Neural progenitor cell (in vitro differentiated cells): ENCODE results near the gene RNU5D-1. TPM values are rescaled to one million over a fixed set of nuclear protein-coding genes. Genes with fewer than 3 reads are reported as not detected.

Experiments used
- DNase-seq: peaks from one replicate; pipeline ENCODE4 v3.0.0-alpha.2; 2016; ENCODE audit warnings: low spot score
- H2AFZ ChIP-seq: fragments of 200-600 bp; sonication (generic); replicated peaks from 2 replicates; pipeline ENCODE4 v1.6.1; 2016; ENCODE audit warnings: antibody characterized with exemption
- H3F3A ChIP-seq: fragments of 200-600 bp; sonication (generic); 2 replicates; pipeline ENCODE4 v1.6.1; 2016; ENCODE audit warnings: antibody characterized with exemption, low read depth
- H3K27ac ChIP-seq: fragments of 200-600 bp; sonication (generic); 2 replicates; pipeline ENCODE4 v1.5.1; 2016; ENCODE audit warnings: mild to moderate bottlenecking
- H3K27me3 ChIP-seq: fragments of 200-600 bp; sonication (generic); 2 replicates; pipeline ENCODE4 v1.6.1; 2016; ENCODE audit warnings: mild to moderate bottlenecking, moderate library complexity
- H3K36me3 ChIP-seq: fragments of 200-600 bp; sonication (generic); 2 replicates; pipeline ENCODE4 v1.5.1; 2016
- H3K4me1 ChIP-seq: fragments of 200-600 bp; sonication (generic); 2 replicates; pipeline ENCODE4 v1.6.1; 2016; ENCODE audit warnings: mixed run types
- H3K4me2 ChIP-seq: fragments of 200-600 bp; sonication (generic); 2 replicates; pipeline ENCODE4 v1.6.1; 2016
- H3K4me3 ChIP-seq: fragments of 200-600 bp; sonication (generic); 2 replicates; pipeline ENCODE4 v1.5.1; 2016
- H3K79me2 ChIP-seq: fragments of 200-600 bp; sonication (generic); 2 replicates; pipeline ENCODE4 v1.6.1; 2016; ENCODE audit warnings: low read depth
- H3K9ac ChIP-seq: fragments of 200-600 bp; sonication (generic); 2 replicates; pipeline ENCODE4 v1.6.1; 2016
- H3K9me3 ChIP-seq: fragments of 200-600 bp; sonication (generic); 2 replicates; pipeline ENCODE4 v1.5.1; 2016; ENCODE audit warnings: low read depth
- H4K20me1 ChIP-seq: fragments of 200-600 bp; sonication (generic); 2 replicates; pipeline ENCODE4 v1.6.1; 2016; ENCODE audit warnings: low read depth
- H3K27ac Mint-ChIP-seq: 3 replicates; pipeline ENCODE4 v1.8.0; 2021; ENCODE audit warnings: mixed read lengths
- H3K27me3 Mint-ChIP-seq: 2 replicates; pipeline ENCODE4 v1.8.0; 2022; ENCODE audit warnings: low read depth, mild to moderate bottlenecking, inconsistent platforms, moderate library complexity, mixed read lengths; ENCODE audit not compliant: insufficient read depth
- H3K36me3 Mint-ChIP-seq: 3 replicates; pipeline ENCODE4 v1.8.0; 2021; ENCODE audit warnings: mixed read lengths
- H3K4me1 Mint-ChIP-seq: 3 replicates; pipeline ENCODE4 v1.8.0; 2021; ENCODE audit warnings: mixed read lengths
- H3K4me3 Mint-ChIP-seq: 3 replicates; pipeline ENCODE4 v1.8.0; 2021; ENCODE audit warnings: mild to moderate bottlenecking, moderate library complexity, mixed read lengths
- H3K9me3 Mint-ChIP-seq: 3 replicates; pipeline ENCODE4 v1.8.0; 2020; ENCODE audit warnings: mixed read lengths
- CTCF ChIP-seq: fragments of 200-600 bp; sonication (generic); IDR thresholded peaks from 2 replicates; pipeline ENCODE4 v1.5.1; 2017; ENCODE audit warnings: antibody characterized with exemption, mild to moderate bottlenecking
- EZH2 ChIP-seq: fragments of 200-600 bp; sonication (generic); IDR thresholded peaks from 2 replicates; pipeline ENCODE4 v1.6.1; 2017; ENCODE audit warnings: antibody characterized with exemption, mild to moderate bottlenecking, moderate library complexity
- EZH2phosphoT487 ChIP-seq: fragments of 200-600 bp; sonication (generic); IDR thresholded peaks from 2 replicates; pipeline ENCODE4 v1.6.1; 2017; ENCODE audit warnings: antibody characterized with exemption
- total RNA-seq: library from RNA; depleted of rRNA; stranded (reverse); fragments of >200 nt; gene quantifications from 2 replicates; pipeline ENCODE4 v1.2.3, GENCODE V29; 2015; ENCODE audit warnings: low replicate concordance

RNU5D-1 gene
- total RNA-seq, 1 donor from 2014 or later: not detected

DNA sequence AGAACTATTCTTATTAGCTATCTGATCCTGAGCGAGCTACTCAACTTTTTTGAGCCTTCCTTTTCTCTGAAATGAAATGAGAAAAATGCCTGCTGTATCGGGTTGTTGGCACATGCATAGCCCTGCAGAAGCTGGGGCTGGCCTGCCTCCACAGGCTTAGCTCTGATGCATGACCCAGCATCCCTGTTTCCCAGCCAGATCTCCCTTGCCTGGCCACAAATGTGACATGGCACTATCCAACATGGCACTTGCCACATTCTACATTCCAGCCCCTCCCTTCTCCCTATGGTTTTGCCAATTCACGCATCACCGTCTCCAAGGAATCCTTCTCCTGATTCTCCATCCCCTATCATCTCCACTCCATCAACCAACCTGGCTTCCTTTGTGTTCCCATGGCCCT lies 13.8 kb downstream of the RNU5D-1 start:
- H3F3A ChIP-seq: peaks cover 8% of the 10 kb centered on the region
- H3K9ac ChIP-seq: no peak overlapping the region
- no peak overlapping the region for H3K4me2 ChIP-seq
- Mint-ChIP-seq H3K4me3 (no peak overlapping the region), H3K27ac (peak overlapping the region; percentile 77), H3K36me3 (no peaks in the 10 kb centered on the region), H3K4me1 (peaks cover 3% of the 10 kb centered on the region), H3K9me3 (no peaks in the 10 kb centered on the region), H3K27me3 (no peaks in the 10 kb centered on the region)
- no peaks in the 10 kb centered on the region for H3K36me3 ChIP-seq
- H3K79me2 ChIP-seq: no peaks in the 10 kb centered on the region
- H3K27ac ChIP-seq: no peak overlapping the region
- H3K27me3 ChIP-seq: no peaks in the 10 kb centered on the region
- H3K4me1 ChIP-seq: no peaks in the 10 kb centered on the region
- no peaks in the 10 kb centered on the region for H4K20me1 ChIP-seq
- no peak for DNase-seq
- TF ChIP-seq EZH2 (no peak), CTCF (no peak), EZH2phosphoT487 (no peak)
- no peak overlapping the region for H3K4me3 ChIP-seq
- H3K9me3 ChIP-seq: no peaks in the 10 kb centered on the region
- H2AFZ ChIP-seq: no peak overlapping the region

GRCh38 chr1:44714944-44715571 lies 15.9 kb downstream of the RNU5D-1 start:
- Mint-ChIP-seq H3K4me3 (peak overlapping the region; percentile 21), H3K27ac (no peak overlapping the region), H3K36me3 (peaks cover 2% of the 10 kb centered on the region), H3K27me3 (peaks cover 3% of the 10 kb centered on the region), H3K9me3 (peaks cover 2% of the 10 kb centered on the region), H3K4me1 (peaks cover 3% of the 10 kb centered on the region)
- H3K4me1 ChIP-seq: no peaks in the 10 kb centered on the region
- peak; percentile 75 for DNase-seq
- no peak overlapping the region for H3K4me2 ChIP-seq
- no peaks in the 10 kb centered on the region for H3K9me3 ChIP-seq
- H3K27ac ChIP-seq: no peak overlapping the region
- peak; percentile 88 for TF ChIP-seq CTCF
- no peak for TF ChIP-seq EZH2
- TF ChIP-seq EZH2phosphoT487: no peak
- no peaks in the 10 kb centered on the region for H4K20me1 ChIP-seq
- no peaks in the 10 kb centered on the region for H3F3A ChIP-seq
- no peaks in the 10 kb centered on the region for H3K27me3 ChIP-seq
- no peak overlapping the region for H3K4me3 ChIP-seq
- no peaks in the 10 kb centered on the region for H3K79me2 ChIP-seq
- peak overlapping the region; percentile 81 for H2AFZ ChIP-seq
- H3K9ac ChIP-seq: no peak overlapping the region
- no peaks in the 10 kb centered on the region for H3K36me3 ChIP-seq

GRCh38 chr1:44714532-44714931 lies 16.4 kb downstream of the RNU5D-1 start:
- Mint-ChIP-seq H3K4me3 (peak overlapping the region; percentile 21), H3K9me3 (peaks cover 2% of the 10 kb centered on the region), H3K36me3 (peaks cover 2% of the 10 kb centered on the region), H3K27me3 (peaks cover 5% of the 10 kb centered on the region), H3K4me1 (peaks cover 3% of the 10 kb centered on the region), H3K27ac (no peak overlapping the region)
- Histone ChIP-seq H2AFZ (peak overlapping the region; percentile 81), H3K36me3 (no peaks in the 10 kb centered on the region), H3K27ac (no peak overlapping the region), H3K4me2 (no peak overlapping the region), H3K4me3 (no peak overlapping the region), H4K20me1 (no peaks in the 10 kb centered on the region), H3K4me1 (no peaks in the 10 kb centered on the region), H3F3A (no peaks in the 10 kb centered on the region), H3K9me3 (no peaks in the 10 kb centered on the region), H3K79me2 (no peaks in the 10 kb centered on the region), H3K9ac (no peak overlapping the region), H3K27me3 (no peaks in the 10 kb centered on the region)
- no peak for DNase-seq
- TF ChIP-seq EZH2phosphoT487 (no peak), CTCF (no peak)
